ENCODE measurements around the gene UCP1.

UCP1 gene, protein sequence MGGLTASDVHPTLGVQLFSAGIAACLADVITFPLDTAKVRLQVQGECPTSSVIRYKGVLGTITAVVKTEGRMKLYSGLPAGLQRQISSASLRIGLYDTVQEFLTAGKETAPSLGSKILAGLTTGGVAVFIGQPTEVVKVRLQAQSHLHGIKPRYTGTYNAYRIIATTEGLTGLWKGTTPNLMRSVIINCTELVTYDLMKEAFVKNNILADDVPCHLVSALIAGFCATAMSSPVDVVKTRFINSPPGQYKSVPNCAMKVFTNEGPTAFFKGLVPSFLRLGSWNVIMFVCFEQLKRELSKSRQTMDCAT

DNA sequence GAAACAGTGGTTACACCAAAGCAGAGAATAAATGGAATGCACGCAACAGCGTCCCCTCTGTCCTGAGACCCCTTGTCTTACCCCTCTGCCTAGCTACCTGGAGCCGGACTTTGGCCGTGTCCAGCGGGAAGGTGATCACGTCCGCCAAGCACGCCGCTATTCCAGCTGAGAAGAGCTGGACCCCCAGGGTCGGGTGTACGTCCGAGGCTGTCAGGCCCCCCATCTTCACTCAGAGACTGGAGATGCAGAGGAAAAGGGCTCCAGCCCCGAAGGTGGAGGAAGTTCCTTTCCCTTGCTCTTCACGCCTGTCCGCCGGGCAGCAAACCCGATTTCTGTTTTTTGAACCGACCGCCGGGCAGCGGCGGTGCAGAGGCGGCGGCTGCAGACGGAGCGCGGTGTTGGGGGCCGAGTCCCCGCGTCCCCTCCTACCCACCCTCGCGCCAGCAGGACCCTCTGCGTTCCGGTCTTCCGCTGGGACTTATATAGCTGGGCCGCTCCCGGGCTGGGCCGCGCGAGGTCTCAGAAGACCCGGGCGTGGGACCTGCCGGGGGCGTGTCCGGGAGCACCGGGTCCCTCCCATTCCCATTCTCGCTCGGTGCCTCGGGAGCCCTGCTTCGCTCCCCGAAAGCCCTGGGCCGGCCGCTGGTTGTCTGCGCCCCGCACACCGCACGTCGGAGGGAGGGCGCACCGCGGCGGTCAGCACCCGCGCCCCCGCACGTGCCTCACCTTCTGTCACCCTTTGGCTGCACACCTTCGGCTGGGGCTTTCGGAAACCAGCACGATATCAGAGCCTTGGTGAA lies at the start of gene UCP1:
TSS of gene UCP1 (minus strand) at position 455 of the 800 bp plus-strand sequence. CDS start at position 223, 232 bp downstream.
- TF ChIP-seq, protein P1, sequence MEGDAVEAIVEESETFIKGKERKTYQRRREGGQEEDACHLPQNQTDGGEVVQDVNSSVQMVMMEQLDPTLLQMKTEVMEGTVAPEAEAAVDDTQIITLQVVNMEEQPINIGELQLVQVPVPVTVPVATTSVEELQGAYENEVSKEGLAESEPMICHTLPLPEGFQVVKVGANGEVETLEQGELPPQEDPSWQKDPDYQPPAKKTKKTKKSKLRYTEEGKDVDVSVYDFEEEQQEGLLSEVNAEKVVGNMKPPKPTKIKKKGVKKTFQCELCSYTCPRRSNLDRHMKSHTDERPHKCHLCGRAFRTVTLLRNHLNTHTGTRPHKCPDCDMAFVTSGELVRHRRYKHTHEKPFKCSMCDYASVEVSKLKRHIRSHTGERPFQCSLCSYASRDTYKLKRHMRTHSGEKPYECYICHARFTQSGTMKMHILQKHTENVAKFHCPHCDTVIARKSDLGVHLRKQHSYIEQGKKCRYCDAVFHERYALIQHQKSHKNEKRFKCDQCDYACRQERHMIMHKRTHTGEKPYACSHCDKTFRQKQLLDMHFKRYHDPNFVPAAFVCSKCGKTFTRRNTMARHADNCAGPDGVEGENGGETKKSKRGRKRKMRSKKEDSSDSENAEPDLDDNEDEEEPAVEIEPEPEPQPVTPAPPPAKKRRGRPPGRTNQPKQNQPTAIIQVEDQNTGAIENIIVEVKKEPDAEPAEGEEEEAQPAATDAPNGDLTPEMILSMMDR (IDR thresholded peaks at IDR 0.05; ENCODE audit: low read depth, low read length) = no peak
- no peak for DNase-seq (ENCODE audit: extremely low read depth, low read depth)

DNA sequence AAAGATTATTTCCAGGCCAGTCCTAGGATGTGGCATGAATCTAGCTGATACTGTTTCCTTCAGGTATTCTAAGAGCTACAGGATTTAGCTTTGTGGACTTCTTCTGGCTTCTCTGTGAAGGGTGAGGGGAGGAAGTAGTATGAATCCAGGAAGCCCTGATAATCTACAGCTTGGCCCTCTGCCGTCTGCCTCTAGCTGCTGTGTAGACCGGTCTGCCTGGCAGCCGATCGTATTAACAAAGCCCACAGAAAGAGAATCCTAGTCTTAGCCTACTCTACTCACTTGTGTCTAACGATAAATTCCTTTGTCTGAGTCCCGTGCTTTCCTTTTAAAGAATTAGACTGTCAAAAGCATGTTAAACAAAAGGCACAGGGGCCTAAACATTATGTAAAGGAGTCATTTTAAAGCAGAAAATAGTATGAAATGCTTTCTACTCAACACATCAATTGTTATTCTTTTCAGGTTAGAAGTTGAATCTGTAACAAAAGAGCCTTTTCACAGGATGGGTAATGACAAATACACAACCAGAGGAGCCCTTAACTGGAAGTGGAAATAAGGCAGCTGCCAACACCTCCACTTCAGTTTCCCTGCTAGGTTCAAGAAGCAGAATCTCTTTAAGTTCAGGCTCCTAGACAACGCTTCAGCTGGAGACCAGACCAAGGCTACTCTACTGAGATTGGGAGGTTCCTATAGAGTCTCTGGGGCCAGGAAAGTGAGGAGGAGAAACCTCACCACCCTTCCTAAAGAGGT lies 48.9 kb upstream of the UCP1 start:
- DNase-seq (ENCODE audit: extremely low read depth, low read depth) = no peak
- TF ChIP-seq, protein P1 (IDR thresholded peaks at IDR 0.05; ENCODE audit: low read depth, low read length) = no peak

DNA sequence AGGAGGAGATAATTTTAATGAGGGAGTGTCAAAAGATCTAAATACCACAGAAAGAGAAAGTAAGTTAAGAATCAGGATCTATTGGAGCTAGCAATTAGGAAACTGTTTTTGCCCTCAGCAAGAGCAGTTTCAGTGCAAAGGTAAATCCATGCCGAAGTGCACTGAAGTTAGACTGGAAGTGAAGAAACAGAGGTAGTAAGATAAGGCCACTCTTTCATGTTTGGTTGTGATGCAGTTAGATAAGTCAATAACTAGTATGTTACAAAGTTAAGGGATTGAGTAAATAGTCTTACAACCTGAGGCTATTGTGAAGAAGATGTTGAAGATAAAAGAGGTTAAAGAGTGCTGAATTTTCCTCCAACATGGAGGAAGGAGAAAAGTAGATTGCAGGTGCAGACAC lies 46.7 kb upstream of the UCP1 start:
- no peak for DNase-seq (ENCODE audit: extremely low read depth, low read depth)
- TF ChIP-seq, protein P1 (IDR thresholded peaks at IDR 0.05; ENCODE audit: low read depth, low read length) = no peak

DNA sequence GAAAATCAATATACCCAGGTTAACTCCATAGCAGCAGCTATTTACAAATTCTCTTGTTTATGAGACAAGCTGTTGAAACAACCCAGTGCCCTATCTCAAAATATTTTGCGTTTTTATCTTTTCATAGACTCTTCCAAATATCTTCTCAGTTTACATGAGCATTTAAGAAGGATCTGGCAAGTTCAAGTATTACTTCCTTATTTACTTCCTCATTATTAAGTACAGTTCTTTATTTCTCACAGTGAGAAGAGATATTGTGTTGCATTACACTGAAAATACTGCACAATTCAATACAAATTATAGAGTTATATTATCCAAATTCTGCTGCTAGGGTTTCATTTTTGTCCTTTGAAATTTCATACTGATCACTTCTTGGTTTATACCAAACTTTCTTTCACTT lies 43.6 kb upstream of the UCP1 start:
- TF ChIP-seq, protein P1 (IDR thresholded peaks at IDR 0.05; ENCODE audit: low read depth, low read length) = no peak
- DNase-seq (ENCODE audit: extremely low read depth, low read depth) = no peak

DNA sequence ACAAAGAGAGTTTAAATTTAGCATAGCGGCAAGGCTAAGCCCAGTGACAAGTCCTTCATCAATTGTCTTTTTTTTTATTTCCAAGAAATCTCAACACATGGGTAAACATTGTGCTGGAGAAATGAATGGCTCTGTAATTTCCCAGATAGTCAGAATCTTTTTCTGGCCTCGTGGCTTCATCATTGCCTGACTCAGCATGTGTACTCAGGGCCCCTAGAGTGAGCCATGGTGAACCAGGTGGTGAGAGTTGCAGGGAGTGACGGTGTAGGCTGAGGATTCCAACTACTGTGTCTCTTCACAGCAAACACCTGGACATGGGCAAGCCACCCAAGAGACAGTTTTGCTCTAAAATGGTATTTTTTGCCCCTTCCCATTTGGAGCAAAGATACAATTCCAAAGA lies 43.1 kb upstream of the UCP1 start:
- TF ChIP-seq, protein P1 (IDR thresholded peaks at IDR 0.05; ENCODE audit: low read depth, low read length) = no peak
- no peak for DNase-seq (ENCODE audit: extremely low read depth, low read depth)

DNA sequence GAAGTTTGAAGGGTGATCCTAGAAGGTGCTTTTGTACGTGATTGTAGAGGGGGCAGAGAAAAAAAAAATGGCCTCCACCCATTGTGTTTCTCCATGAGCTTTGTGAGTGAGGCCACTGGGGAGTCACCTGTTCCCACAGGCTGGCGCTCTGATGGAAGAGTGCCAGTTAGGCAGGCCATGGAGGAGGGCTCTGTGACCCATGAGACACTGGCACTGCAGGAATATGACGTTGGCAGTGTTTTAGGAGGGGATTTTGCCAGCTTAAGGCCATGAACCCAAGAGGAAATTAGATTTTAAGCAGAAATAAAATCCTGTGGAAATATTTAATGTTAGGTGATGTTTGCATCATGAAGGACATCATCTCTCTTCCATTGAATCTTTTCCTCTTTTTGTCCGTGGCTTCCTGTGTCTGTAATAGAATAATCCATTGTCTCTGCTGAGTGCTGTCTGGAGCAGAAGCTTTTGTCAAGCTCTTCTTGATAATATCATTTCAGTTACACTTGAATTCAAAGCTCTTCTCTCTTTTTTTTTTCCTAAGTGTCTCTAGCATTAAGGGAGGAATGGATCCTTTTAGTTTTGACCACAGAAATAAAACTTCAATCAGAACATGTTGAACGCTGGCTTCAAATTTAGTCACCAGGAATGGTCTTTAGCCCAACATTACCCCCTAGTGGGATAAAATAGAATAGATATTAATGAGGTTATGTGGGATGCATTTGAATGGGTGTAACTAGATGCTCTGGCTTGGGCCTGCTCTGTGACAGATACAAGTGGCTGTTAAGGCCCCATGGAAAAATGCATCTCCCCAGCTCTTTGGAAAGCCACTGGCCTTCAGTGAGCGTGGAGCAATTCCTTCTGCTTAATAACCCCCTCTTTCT lies 41.0 kb upstream of the UCP1 start:
- TF ChIP-seq, protein P1 (IDR thresholded peaks at IDR 0.05; ENCODE audit: low read depth, low read length) = peak; percentile 43
- peak; percentile 11 for DNase-seq (ENCODE audit: extremely low read depth, low read depth)
